GM12873 (cell line): ENCODE data around the gene SRSF6.

ENCODE experiments used
- TF ChIP-seq, protein P1 (sequence below): IDR thresholded peaks from 2 replicates; pipeline ENCODE4 v1.5.1; 2012; ENCODE audit warnings: low read depth, mild to moderate bottlenecking, moderate library complexity, low read length, control low read depth; ENCODE audit not compliant: insufficient read depth; ENCODE audit errors: missing control alignments

Gene SRSF6

DNA sequence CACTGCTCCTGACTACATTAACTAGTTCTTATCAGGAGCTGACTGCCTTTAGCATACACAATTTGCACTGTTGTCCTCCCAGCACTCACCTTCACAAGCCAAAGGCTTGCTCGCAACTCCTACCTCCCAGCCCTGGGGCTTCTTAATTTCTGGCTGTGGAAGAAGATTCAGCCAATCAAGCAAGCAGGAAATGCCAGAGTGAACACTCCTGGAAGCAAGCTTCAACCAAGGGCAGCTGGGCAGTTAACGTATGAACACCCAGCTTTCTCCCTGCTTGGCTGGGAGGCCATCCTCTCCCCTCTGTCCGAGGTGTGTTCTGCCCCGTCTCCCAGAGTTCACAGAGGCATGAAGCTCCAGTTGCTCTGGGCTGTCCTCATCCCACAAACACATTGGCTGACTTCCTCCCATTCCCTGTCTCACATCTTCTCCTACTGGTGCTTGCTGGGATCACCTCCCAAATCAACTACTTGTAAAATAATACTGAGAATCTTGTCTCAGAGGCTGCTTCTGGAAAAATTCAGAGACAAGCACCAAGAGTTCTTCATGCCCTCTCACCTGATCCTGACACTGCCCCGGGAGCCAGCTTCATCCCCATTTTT is 15.3 kb upstream of the SRSF6 start:
- TF ChIP-seq, protein P1, sequence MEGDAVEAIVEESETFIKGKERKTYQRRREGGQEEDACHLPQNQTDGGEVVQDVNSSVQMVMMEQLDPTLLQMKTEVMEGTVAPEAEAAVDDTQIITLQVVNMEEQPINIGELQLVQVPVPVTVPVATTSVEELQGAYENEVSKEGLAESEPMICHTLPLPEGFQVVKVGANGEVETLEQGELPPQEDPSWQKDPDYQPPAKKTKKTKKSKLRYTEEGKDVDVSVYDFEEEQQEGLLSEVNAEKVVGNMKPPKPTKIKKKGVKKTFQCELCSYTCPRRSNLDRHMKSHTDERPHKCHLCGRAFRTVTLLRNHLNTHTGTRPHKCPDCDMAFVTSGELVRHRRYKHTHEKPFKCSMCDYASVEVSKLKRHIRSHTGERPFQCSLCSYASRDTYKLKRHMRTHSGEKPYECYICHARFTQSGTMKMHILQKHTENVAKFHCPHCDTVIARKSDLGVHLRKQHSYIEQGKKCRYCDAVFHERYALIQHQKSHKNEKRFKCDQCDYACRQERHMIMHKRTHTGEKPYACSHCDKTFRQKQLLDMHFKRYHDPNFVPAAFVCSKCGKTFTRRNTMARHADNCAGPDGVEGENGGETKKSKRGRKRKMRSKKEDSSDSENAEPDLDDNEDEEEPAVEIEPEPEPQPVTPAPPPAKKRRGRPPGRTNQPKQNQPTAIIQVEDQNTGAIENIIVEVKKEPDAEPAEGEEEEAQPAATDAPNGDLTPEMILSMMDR, result no peak

DNA sequence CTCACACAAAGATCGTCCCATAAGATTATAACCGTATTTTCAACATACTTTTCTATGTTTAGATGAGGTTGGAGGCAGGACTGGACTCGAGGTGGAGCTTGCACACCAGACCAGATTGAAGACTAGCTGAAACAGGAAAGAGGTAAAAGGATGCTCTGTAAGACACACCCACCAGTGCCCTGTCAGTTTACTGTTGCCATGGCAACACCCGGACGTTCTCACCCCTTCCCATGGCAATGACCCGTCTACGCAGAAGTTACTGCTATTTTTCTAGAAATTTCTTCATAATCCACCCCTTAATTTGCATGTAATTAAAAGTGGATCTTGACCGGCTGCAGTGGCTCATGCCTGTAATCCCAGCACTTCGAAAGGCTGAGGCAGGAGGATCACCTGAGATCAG is 13.6 kb upstream of the SRSF6 start:
- TF ChIP-seq, protein P1, result no peak

DNA sequence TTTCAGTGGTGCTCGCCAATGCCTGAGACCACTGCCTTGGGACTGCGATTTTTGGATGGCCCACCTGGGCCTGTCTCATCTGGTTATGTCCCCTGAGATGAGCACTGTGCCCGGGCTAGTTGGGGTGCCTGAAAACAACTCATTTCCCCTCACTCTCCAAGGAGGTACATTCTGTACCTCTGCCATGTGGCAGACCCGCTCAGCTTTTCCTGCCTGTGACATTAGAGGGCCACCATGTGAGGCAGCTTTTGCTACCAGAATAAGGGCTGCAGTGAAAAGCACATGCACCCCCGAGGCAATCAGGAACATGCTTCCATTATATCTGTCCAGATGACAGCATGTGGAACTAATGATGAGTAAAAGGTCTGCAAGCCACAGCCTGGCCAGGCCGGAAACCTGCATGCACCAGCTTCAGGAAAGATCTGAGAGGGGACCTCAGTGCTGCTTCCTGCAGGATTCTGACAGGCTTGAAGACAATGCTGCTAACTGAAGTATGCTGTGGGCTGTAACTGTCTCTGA is 11.3 kb upstream of the SRSF6 start:
- TF ChIP-seq, protein P1, result no peak

GRCh38 chr20:43448748-43449535 is 8.8 kb upstream of the SRSF6 start:
- TF ChIP-seq, protein P1, result peak; percentile 82

DNA sequence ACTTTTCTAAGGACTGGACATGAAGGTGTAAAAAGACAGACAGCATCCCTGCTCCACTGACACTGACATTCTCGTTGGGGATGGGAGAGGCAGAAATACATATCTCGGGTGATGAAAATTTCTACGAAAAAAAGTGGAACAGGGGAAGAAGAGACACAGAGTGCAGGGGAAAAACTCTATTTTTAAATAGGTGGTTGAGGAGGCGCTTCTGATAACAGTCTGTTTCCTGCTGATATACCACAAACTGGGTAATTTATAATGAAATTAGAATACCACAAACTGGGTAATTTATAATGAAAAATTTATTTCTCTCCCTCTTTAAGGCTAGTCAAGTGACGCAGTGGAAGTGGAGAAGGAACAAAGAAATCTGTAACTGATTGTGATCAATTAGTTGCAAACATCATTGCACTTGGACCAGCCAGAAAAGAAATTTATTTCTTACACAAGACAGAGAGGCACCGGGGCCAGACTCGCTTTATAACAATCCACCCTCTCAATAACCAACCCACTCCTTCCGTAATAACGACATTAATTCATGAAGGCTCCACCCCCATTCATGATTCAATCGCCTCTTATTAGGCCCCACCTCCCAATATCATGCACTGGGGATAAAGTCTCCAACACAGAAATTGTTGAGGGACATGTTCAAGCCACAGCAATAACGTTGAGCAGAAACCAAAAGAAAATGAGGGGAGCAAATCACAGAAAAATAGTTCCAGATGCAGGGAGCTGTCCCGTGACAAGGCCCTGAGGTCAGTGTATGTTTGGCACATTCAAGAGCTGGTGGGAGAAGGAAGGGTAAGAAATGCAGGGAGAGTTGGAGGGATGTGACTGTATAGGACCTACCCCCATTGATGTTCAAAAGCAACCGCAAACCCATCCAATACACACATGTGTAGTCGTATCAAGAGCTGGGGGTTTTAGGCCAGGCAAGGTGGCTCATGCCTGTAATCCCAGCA is 6.6 kb upstream of the SRSF6 start:
- TF ChIP-seq, protein P1, result no peak

GRCh38 chr20:43452404-43453126 is 5.1 kb upstream of the SRSF6 start:
- TF ChIP-seq, protein P1, result no peak
